HepG2 (cell line): Measurements from ENCODE around the gene CD200. TPM values are rescaled to one million over a fixed set of nuclear protein-coding genes. Genes with fewer than 3 reads are reported as not detected.

Experiments used
- ATAC-seq: fragments of 200-7000 bp; cut with Tn5 transposase; 3 replicates; pipeline ENCODE4 v1.9.1; 2020; ENCODE audit warnings: mild to moderate bottlenecking, moderate library complexity
- BruUV-seq: library from RNA; stranded (reverse); fragments of 400-500 nt; replicated peaks from 2 replicates; lab custom pipeline; 2021; lab: Mats Ljungman, UMichigan
- CTCF ChIA-PET: fragments of 300-600 bp; formaldehyde crosslinking; extraction: SDS; loops from one replicate; lab custom pipeline; 2021; ENCODE audit warnings: low total read pairs, inconsistent platforms, low intra/inter-chr PET ratio; lab: Yijun Ruan, JAX
- POLR2A ChIA-PET: fragments of 350-600 bp; sonication (Branson Sonifier 250); formaldehyde crosslinking; loops from one replicate; lab custom pipeline; 2020; ENCODE audit warnings: antibody characterized with exemption, inconsistent platforms; lab: Yijun Ruan, JAX
- DNase-seq: peaks from one replicate; pipeline ENCODE4 v3.0.0-alpha.2; 2015; ENCODE audit warnings: low spot score
- FAIRE-seq: peaks from 3 replicates; lab custom pipeline; 2011; peaks lifted over from hg19 to GRCh38; lab: Jason Lieb, UNC
- H2AFZ ChIP-seq: one replicate; pipeline ENCODE4 v1.6.1; 2011; ENCODE audit warnings: low read length, inconsistent platforms
- H3K27ac ChIP-seq: fragments of 300-600 bp; 3 replicates; pipeline ENCODE4 v1.8.0; 2011; ENCODE audit warnings: mixed run types, mild to moderate bottlenecking, mixed read lengths, low read length, inconsistent platforms; ENCODE audit not compliant: insufficient read depth; ENCODE audit errors: extremely low read length
- H3K27me3 ChIP-seq, 2 experiments: fragments of 200-600 bp in 1 of 2; 2 replicates in 1 of 2; 3 replicates in 1 of 2; pipeline versions ENCODE4 v1.6.0 to v1.8.0; 2011; ENCODE audit warnings: low read length in 2 of 2, mild to moderate bottlenecking in 2 of 2, moderate library complexity in 2 of 2, inconsistent platforms in 1 of 2; ENCODE audit not compliant: insufficient read depth in 2 of 2, control insufficient read depth in 1 of 2
- H3K36me3 ChIP-seq, 2 experiments: fragments of 200-600 bp in 1 of 2; replicated peaks in 1 of 2; 2 replicates in 1 of 2; 3 replicates in 1 of 2; pipeline versions ENCODE4 v1.5.1 to v1.8.0; 2011; ENCODE audit warnings: low read length in 2 of 2, inconsistent platforms in 1 of 2; ENCODE audit not compliant: insufficient read depth in 2 of 2, control insufficient read depth in 1 of 2
- H3K4me1 ChIP-seq: 2 replicates; pipeline ENCODE4 v1.5.1; 2012; ENCODE audit warnings: low read length, inconsistent platforms; ENCODE audit not compliant: insufficient read depth
- H3K4me2 ChIP-seq: 2 replicates; pipeline ENCODE4 v1.6.0; 2011; ENCODE audit warnings: low read depth, low read length, inconsistent platforms
- H3K4me3 ChIP-seq, 3 experiments: fragments of 200-600 bp in 1 of 3; sonication (generic), shearing (Covaris generic) in 1 of 3; replicated peaks in 1 of 3; 2 replicates each; pipeline ENCODE4 v1.5.1; 2011 to 2016; ENCODE audit warnings: low read length in 3 of 3, inconsistent platforms in 2 of 3, low read depth in 2 of 3, mild to moderate bottlenecking in 2 of 3, control low read depth in 1 of 3, mixed read lengths in 1 of 3; ENCODE audit not compliant: insufficient read depth in 1 of 3
- H3K79me2 ChIP-seq: one replicate; pipeline ENCODE4 v1.6.1; 2011; ENCODE audit warnings: low read length, inconsistent platforms; ENCODE audit not compliant: insufficient read depth
- H3K9ac ChIP-seq: 2 replicates; pipeline ENCODE4 v1.6.0; 2011; ENCODE audit warnings: mild to moderate bottlenecking, low read depth, low read length, inconsistent platforms; ENCODE audit not compliant: insufficient read depth
- H3K9me3 ChIP-seq: 2 replicates; pipeline ENCODE4 v1.5.1; 2012; ENCODE audit warnings: mild to moderate bottlenecking, low read length
- H4K20me1 ChIP-seq: 2 replicates; pipeline ENCODE4 v1.6.0; 2011; ENCODE audit warnings: inconsistent platforms, mild to moderate bottlenecking, low read length, moderate library complexity; ENCODE audit not compliant: insufficient read depth
- BRD4 ChIP-seq: sonication (generic); formaldehyde crosslinking; IDR thresholded peaks from 2 replicates; pipeline ENCODE4 v1.4.0; 2020; ENCODE audit warnings: missing genetic modification reagents
- ELF4 ChIP-seq: sonication (generic); formaldehyde crosslinking; IDR thresholded peaks from 2 replicates; pipeline ENCODE4 v1.5.0; 2020; ENCODE audit warnings: missing genetic modification reagents, mild to moderate bottlenecking, moderate library complexity, borderline replicate concordance
- STAG1 ChIP-seq: sonication (generic); formaldehyde crosslinking; IDR thresholded peaks from 2 replicates; pipeline ENCODE4 v1.4.0; 2020; ENCODE audit warnings: missing genetic modification reagents
- STAT5B ChIP-seq: sonication (generic); formaldehyde crosslinking; IDR thresholded peaks from 2 replicates; pipeline ENCODE4 v1.4.0; 2020; ENCODE audit warnings: missing genetic modification reagents
- WGBS: methylation state at CpG from one replicate; pipeline ENCODE4 v1.1.6; 2017; ENCODE audit warnings: low lambda C conversion rate; 5-methylcytosine and 5-hydroxymethylcytosine counted together
- in situ Hi-C: cut with HindIII; loops from 2 replicates; pipeline ENCODE4 v1.10.0; 2017; ENCODE audit warnings: low pct_unique_long_range_greater_than_20kb; ENCODE audit not compliant: extremely low pct_ligation_motif_present
- intact Hi-C: fragments of 100-400 bp; cut with micrococcal nuclease; formaldehyde crosslinking; loops from one replicate; pipeline ENCODE4 v1.10.0; 2022; ENCODE audit not compliant: unreplicated experiment
- polyA plus RNA-seq, 8 experiments: library from polyadenylated mRNA; depleted of rRNA in 3 of 8; stranded (reverse) in 7 of 8; unstranded in 1 of 8; fragments of >200 nt; fragmentation: Illumina TruSeq in 4 of 8; extraction: Trizol in 4 of 8; gene quantifications; 2 replicates each; pipeline versions ENCODE4 v1.2.1 to v1.2.3, GENCODE V29; 2011 to 2016; ENCODE audit warnings: low read depth in 4 of 8, missing spikeins in 1 of 8, mixed read lengths in 1 of 8; ENCODE audit not compliant: insufficient read depth in 1 of 8
- total RNA-seq, 5 experiments: library from RNA; depleted of rRNA; stranded (reverse); fragments of >200 nt; fragmentation: Illumina TruSeq; extraction: Trizol; gene quantifications; 2 replicates each; pipeline ENCODE4 v1.2.3, GENCODE V29; 2016; ENCODE audit warnings: low read depth in 1 of 5
- TF ChIP-seq, protein P1 (sequence below): sonication (generic); formaldehyde crosslinking; IDR thresholded peaks from 2 replicates; pipeline ENCODE4 v1.5.0; 2020; ENCODE audit warnings: mild to moderate bottlenecking, missing genetic modification reagents, moderate library complexity

The CD200 gene
- total and polyA plus RNA-seq, 2 of the 13 experiments (the other 11 are each of a cell fraction or from before 2014, with no cell fraction given) = not detected

DNA sequence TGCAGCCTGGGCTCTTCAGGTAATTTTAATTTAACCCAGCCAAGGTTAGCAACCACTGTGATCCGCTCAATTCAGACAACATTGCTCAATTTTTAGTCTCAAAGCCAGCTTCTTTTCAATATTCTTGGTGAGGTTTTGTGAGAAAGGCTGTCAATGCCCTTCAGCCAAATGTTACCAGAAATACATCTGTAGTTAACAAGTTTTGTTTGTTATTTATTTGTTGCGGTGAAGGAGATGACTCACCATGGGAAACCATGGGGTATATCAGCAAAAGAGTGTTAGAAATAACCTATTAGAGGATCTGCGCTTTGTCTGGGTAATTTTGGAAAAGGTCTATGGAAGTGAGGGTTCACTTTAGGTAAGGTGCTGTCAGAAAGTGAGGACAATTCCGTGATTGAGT, 43.9 kb upstream of the CD200 start:
- intact Hi-C loops = no loop called here
- no peak overlapping the region for H3K9ac ChIP-seq
- no peaks in the 10 kb centered on the region for H3K36me3 ChIP-seq
- no peak overlapping the region for H3K27ac ChIP-seq
- H3K79me2 ChIP-seq = no peaks in the 10 kb centered on the region
- ATAC-seq = no peak
- H3K4me1 ChIP-seq = peaks cover 7% of the 10 kb centered on the region
- BruUV-seq = no TSS peak
- no peak overlapping the region for H2AFZ ChIP-seq
- TF ChIP-seq ELF4 (CRISPR knock-in tag) = no peak
- TF ChIP-seq BRD4 (CRISPR knock-in tag) = no peak
- in situ Hi-C loops = no loop called here
- no peak for FAIRE-seq
- H3K27me3 ChIP-seq = no peaks in the 10 kb centered on the region
- H3K4me2 ChIP-seq = no peak overlapping the region
- H4K20me1 ChIP-seq = no peaks in the 10 kb centered on the region
- no peak for DNase-seq
- ChIA-PET POLR2A (no interaction called here), CTCF (no interaction called here)
- H3K4me3 ChIP-seq = no peak overlapping the region
- H3K9me3 ChIP-seq = no peaks in the 10 kb centered on the region
- WGBS = 43% methylated on average over 4 of the region's 4 CpGs

DNA sequence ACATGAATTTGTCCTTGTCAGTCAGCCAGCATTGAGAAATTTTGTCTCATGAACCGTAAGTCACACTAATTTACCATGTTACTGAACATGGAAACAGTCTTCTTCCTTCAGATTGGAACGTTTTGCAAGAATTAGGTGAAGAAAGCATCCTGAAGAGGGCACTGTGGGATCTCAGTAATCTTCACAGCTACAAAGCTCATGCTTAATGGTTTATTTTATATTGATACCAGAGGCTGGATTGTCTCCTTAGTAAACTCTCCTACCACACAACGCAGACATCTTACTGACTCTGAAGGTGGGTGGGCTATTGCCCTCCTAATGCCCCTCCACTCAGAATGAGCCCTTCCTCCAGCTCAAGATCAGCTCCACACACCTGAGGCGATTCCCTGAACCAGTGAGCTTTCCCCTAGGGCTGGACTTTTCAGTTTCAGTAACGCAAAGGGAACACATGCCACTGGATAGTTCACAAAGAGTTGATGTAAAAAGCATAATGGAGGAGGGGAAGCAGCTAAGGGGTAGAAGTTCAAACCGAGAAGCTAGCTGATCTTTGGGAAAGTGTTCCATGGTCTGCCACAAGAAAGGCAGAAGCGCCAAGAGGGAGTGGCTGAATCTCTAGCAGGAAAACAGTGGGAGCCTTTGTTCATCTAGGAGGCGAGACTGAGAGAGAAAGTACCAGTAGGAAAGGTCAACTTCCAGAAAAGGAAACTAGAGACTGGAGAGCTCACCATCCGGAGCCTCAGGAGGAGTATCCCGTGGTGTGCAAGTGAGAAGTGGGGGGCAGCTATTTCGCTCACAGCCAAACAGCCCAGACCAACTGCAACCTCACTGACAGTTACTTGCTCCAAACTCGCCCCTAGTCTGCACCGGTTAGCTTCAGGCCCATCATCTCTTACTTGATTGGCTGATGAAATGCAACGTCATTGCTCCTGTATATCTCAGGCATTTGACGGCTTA, 39.3 kb upstream of the CD200 start, which contains the start of gene SLC9C1:
Gene SLC9C1 (minus strand): TSS at position 849 of the 954 bp plus-strand sequence. CDS start 7,425 bp downstream, outside the sequence.
- in situ Hi-C loops = no loop called here
- no peaks in the 10 kb centered on the region for H3K9me3 ChIP-seq
- BruUV-seq = no TSS peak

More for the DNA sequence above, 39.3 kb upstream of the CD200 start, which contains the start of gene SLC9C1:
- intact Hi-C loops = loop anchor here (1.0 to 10.0 kb wide), 4 partner anchors 144 to 238 kb away; partner anchors contain the start of gene GCSAM
- TF ChIP-seq STAG1 (peak; percentile 60), STAT5B (CRISPR knock-in tag) (no peak)
- TF ChIP-seq, protein P1, sequence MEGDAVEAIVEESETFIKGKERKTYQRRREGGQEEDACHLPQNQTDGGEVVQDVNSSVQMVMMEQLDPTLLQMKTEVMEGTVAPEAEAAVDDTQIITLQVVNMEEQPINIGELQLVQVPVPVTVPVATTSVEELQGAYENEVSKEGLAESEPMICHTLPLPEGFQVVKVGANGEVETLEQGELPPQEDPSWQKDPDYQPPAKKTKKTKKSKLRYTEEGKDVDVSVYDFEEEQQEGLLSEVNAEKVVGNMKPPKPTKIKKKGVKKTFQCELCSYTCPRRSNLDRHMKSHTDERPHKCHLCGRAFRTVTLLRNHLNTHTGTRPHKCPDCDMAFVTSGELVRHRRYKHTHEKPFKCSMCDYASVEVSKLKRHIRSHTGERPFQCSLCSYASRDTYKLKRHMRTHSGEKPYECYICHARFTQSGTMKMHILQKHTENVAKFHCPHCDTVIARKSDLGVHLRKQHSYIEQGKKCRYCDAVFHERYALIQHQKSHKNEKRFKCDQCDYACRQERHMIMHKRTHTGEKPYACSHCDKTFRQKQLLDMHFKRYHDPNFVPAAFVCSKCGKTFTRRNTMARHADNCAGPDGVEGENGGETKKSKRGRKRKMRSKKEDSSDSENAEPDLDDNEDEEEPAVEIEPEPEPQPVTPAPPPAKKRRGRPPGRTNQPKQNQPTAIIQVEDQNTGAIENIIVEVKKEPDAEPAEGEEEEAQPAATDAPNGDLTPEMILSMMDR (CRISPR knock-in tag) = peak; percentile 72
- Histone ChIP-seq H3K79me2 (no peaks in the 10 kb centered on the region), H2AFZ (peak within 1 kb of the TSS; percentile 95), H4K20me1 (no peaks in the 10 kb centered on the region), H3K4me2 (peak within 1 kb of the TSS; percentile 73), H3K9ac (no peak within 1 kb of the TSS), H3K36me3 (no peaks in the 10 kb centered on the region), H3K4me1 (peaks cover 8% of the 10 kb centered on the region), H3K27ac (no peak within 1 kb of the TSS), H3K27me3 (no peaks in the 10 kb centered on the region), H3K4me3 (peak within 1 kb of the TSS in 2 of 3 experiments; percentile 25 to 33; a peak in 3 of 6 replicates)
- DNase-seq (peak; percentile 38), ATAC-seq (peak; percentile 89), FAIRE-seq (peak; percentile 63)
- 9% methylated on average over 15 of the region's 15 CpGs for WGBS
- ChIA-PET POLR2A (no interaction called here), CTCF (interaction anchor here (1.8 kb wide), 1 partner anchor 238 kb away, joined by 6 read pairs; no protein-coding TSS in a partner anchor)
